ENCODE measurements around the gene DDAH2. TPM values are rescaled to one million over a fixed set of nuclear protein-coding genes. Genes with fewer than 3 reads are reported as not detected.

DDAH2 gene
- total RNA-seq, 4 donors from 2014 or later = 78.3 to 148 (median 107) TPM

- Histone ChIP-seq H3K9me3 (no peaks in the 10 kb centered on the region), H3K4me1 (peaks cover 17 to 27% (median 21%) of the 10 kb centered on the region in 4 donors), H3K36me3 (peaks cover 0 to 15% (median 5%) of the 10 kb centered on the region in 4 donors), H3K27ac (peak overlapping the region in 2 of 4 donors; percentile 2 to 98), H3K4me3 (no peak overlapping the region), H3K27me3 (no peaks in the 10 kb centered on the region)
- in situ Hi-C loops (cut with MboI; ENCODE audit: low pct_ligation_motif_present in 1 of 4, low pct_unique_long_range_greater_than_20kb in 1 of 4, low sequenced_read_pairs in 3 of 4) (no loop called here), intact Hi-C loops (cut with DNase I; ENCODE audit: low total_unique reads) (no loop called here)
- WGBS, 2 donors (ENCODE audit: low coverage in 1 of 2) = 47 to 64% methylated on average over 2 to 5 of the region's 5 CpGs
- DNase-seq = no peak
- TF ChIP-seq POLR2AphosphoS5 (IDR thresholded peaks at IDR 0.05) (no peak), POLR2A (IDR thresholded peaks at IDR 0.05) (no peak), EP300 (IDR thresholded peaks at IDR 0.05; ENCODE audit: low read depth) (no peak)
Measured at GRCh38 chr6:31700740-31701401, 28.2 kb downstream of the DDAH2 start.

GRCh38 chr6:31697555-31697954, 31.5 kb downstream of the DDAH2 start:
- TF ChIP-seq EP300 (IDR thresholded peaks at IDR 0.05; ENCODE audit: low read depth) (no peak), POLR2AphosphoS5 (IDR thresholded peaks at IDR 0.05) (no peak), CTCF (IDR thresholded peaks at IDR 0.05) (no peak), POLR2A (IDR thresholded peaks at IDR 0.05) (no peak)
- intact Hi-C loops (cut with DNase I; ENCODE audit: low total_unique reads) = no loop called here
- no peak for DNase-seq
- Histone ChIP-seq H3K4me3 (no peak overlapping the region), H3K27ac (no peak overlapping the region), H3K27me3 (no peaks in the 10 kb centered on the region), H3K9me3 (no peaks in the 10 kb centered on the region), H3K4me1 (peaks cover 17 to 20% (median 18%) of the 10 kb centered on the region in 4 donors), H3K36me3 (peaks cover 0 to 33% (median 12%) of the 10 kb centered on the region in 4 donors)
- in situ Hi-C loops (cut with MboI; ENCODE audit: low pct_ligation_motif_present in 1 of 4, low pct_unique_long_range_greater_than_20kb in 1 of 4, low sequenced_read_pairs in 3 of 4) = no loop called here
- 55 to 57% methylated on average over 3 of the region's 3 CpGs for WGBS, 2 donors (ENCODE audit: low coverage in 1 of 2)

- Histone ChIP-seq H3K4me1 (no peaks in the 10 kb centered on the region), H3K27me3 (no peaks in the 10 kb centered on the region), H3K9me3 (no peaks in the 10 kb centered on the region), H3K36me3 (peaks cover 0 to 44% (median 21%) of the 10 kb centered on the region in 4 donors), H3K4me3 (no peak overlapping the region), H3K27ac (no peak overlapping the region)
- in situ Hi-C loops (cut with MboI; ENCODE audit: low pct_ligation_motif_present in 1 of 4, low pct_unique_long_range_greater_than_20kb in 1 of 4, low sequenced_read_pairs in 3 of 4) = no loop called here
- 90% methylated on average over 6 of the region's 6 CpGs; no CpG with 5 or more reads in 1 of the 2 donors for WGBS, 2 donors (ENCODE audit: low coverage in 1 of 2)
- DNase-seq = no peak
- TF ChIP-seq POLR2AphosphoS5 (IDR thresholded peaks at IDR 0.05) = no peak
- TF ChIP-seq CTCF (IDR thresholded peaks at IDR 0.05) = no peak
- no peak for TF ChIP-seq EP300 (IDR thresholded peaks at IDR 0.05; ENCODE audit: low read depth)
- intact Hi-C loops (cut with DNase I; ENCODE audit: low total_unique reads) = no loop called here
Measured at GRCh38 chr6:31693535-31693934, 35.6 kb downstream of the DDAH2 start.

- Histone ChIP-seq H3K9me3 (no peaks in the 10 kb centered on the region), H3K36me3 (peaks cover 0 to 50% (median 26%) of the 10 kb centered on the region in 4 donors), H3K4me3 (no peak overlapping the region), H3K4me1 (no peaks in the 10 kb centered on the region), H3K27me3 (no peaks in the 10 kb centered on the region), H3K27ac (no peak overlapping the region)
- WGBS, 2 donors (ENCODE audit: low coverage in 1 of 2) = 78 to 91% methylated on average over 2 to 9 of the region's 9 CpGs
- DNase-seq = no peak
- TF ChIP-seq POLR2A (IDR thresholded peaks at IDR 0.05) = no peak
- no peak for TF ChIP-seq CTCF (IDR thresholded peaks at IDR 0.05)
- no peak for TF ChIP-seq EP300 (IDR thresholded peaks at IDR 0.05; ENCODE audit: low read depth)
- TF ChIP-seq POLR2AphosphoS5 (IDR thresholded peaks at IDR 0.05) = no peak
- intact Hi-C loops (cut with DNase I; ENCODE audit: low total_unique reads) (no loop called here), in situ Hi-C loops (cut with MboI; ENCODE audit: low pct_ligation_motif_present in 1 of 4, low pct_unique_long_range_greater_than_20kb in 1 of 4, low sequenced_read_pairs in 3 of 4) (no loop called here)
Measured at GRCh38 chr6:31692886-31693285, 36.2 kb downstream of the DDAH2 start.

All from transverse colon (tissue), 4 donors.